ENCODE measurements around the gene EPHA10. TPM values are rescaled to one million over a fixed set of nuclear protein-coding genes. Genes with fewer than 3 reads are reported as not detected.

Gene EPHA10
- polyA plus RNA-seq, 2 of the 4 experiments (the other 2 are of a cell fraction) = 0.35 to 0.53 TPM

- Histone ChIP-seq H3K4me1 (peaks cover 32% of the 10 kb centered on the region; the same call in 2 of the 3 replicates), H3K4me3 (no peak overlapping the region), H3K4me2 (peak overlapping the region; percentile 83), H3K27ac (peak overlapping the region in 1 of 2 experiments; percentile 48; a peak in 1 of 6 replicates), H3K9me3 (no peaks in the 10 kb centered on the region)
- ATAC-seq (no peak), DNase-seq (ENCODE audit: low read depth in 1 of 2, low spot score in 1 of 2) (no peak), FAIRE-seq (no peak)
- POLR2A ChIA-PET = no interaction called here
- CTCF ChIA-PET = no interaction called here
- WGBS (ENCODE audit: missing lambda C conversion rate) = 46% methylated on average over 2 of the region's 2 CpGs
- TF ChIP-seq PHF8 (IDR thresholded peaks at IDR 0.05; ENCODE audit: borderline replicate concordance, low read depth) = no peak
These were observed 45.0 kb upstream of the EPHA10 start for GRCh38 chr1:37809942-37810341.

GRCh38 chr1:37808369-37809319 is 43.7 kb upstream of the EPHA10 start:
- DNase-seq (ENCODE audit: low read depth in 1 of 2, low spot score in 1 of 2) (peak; percentile 70 to 75), ATAC-seq (peak; percentile 89 to 90), FAIRE-seq (no peak)
- Histone ChIP-seq H3K9me3 (no peaks in the 10 kb centered on the region), H3K4me1 (peaks cover 32% of the 10 kb centered on the region; the same call in 2 of the 3 replicates), H3K4me2 (peak overlapping the region; percentile 83), H3K4me3 (peak overlapping the region; percentile 99), H3K27ac (peak overlapping the region; percentile 99 to 100)
- POLR2A ChIA-PET = interaction anchor here (0.7 to 1.8 kb wide), 5 partner anchors 9 to 119 kb away, joined by 3 to 14 read pairs (median 7); partner anchors contain the start of genes EPHA10 and MTF1
- TF ChIP-seq REST (IDR thresholded peaks at IDR 0.05) (no peak), POLR2A (IDR thresholded peaks at IDR 0.05; ENCODE audit: low read length) (peak; percentile 25; the same call in 1 of the 2 replicates), HDAC2 (IDR thresholded peaks at IDR 0.05) (no peak), NPAS2 (CRISPR knock-in tag; IDR thresholded peaks at IDR 0.05; ENCODE audit: borderline replicate concordance) (no peak), ZSCAN20 (CRISPR knock-in tag; IDR thresholded peaks at IDR 0.05) (no peak), PHF8 (IDR thresholded peaks at IDR 0.05; ENCODE audit: borderline replicate concordance, low read depth) (peak; percentile 19), HMGXB4 (CRISPR knock-in tag; IDR thresholded peaks at IDR 0.05; ENCODE audit: borderline replicate concordance) (no peak)
- CTCF ChIA-PET = interaction anchor here (0.6 to 1.1 kb wide), 6 partner anchors 8 to 1577 kb away, joined by 3 to 5 read pairs (median 3); partner anchors contain the start of gene MTF1
- 2% methylated on average over 11 of the region's 54 CpGs for WGBS (ENCODE audit: missing lambda C conversion rate)

GRCh38 chr1:37807555-37808368 is 42.8 kb upstream of the EPHA10 start, which contains the start of the genes C1orf122 and YRDC:
Gene C1orf122, plus strand, starts transcription at chr1:37807790. Its CDS starts 615 bp downstream, at chr1:37808405.
Gene YRDC, minus strand, starts transcription at chr1:37808208. Its CDS starts 28 bp downstream, at chr1:37808180.
- ChIA-PET POLR2A (interaction anchor here (0.7 to 1.8 kb wide), 6 partner anchors 10 to 119 kb away, joined by 3 to 14 read pairs (median 7); partner anchors contain the start of genes CDCA8, EPHA10 and MTF1), CTCF (interaction anchor here (0.6 to 1.1 kb wide), 3 partner anchors 9 to 1576 kb away, joined by 3 to 7 read pairs (median 5); no protein-coding TSS in a partner anchor)
- peak within 1 kb of the TSS; percentile 99 for H3K4me3 ChIP-seq
- peaks cover 32% of the 10 kb centered on the region; the same call in 2 of the 3 replicates for H3K4me1 ChIP-seq
- FAIRE-seq = no peak
- peak; percentile 91 to 93 for ATAC-seq
- peak; percentile 90 to 92 for DNase-seq (ENCODE audit: low read depth in 1 of 2, low spot score in 1 of 2)
- WGBS (ENCODE audit: missing lambda C conversion rate) = 2% methylated on average over 13 of the region's 95 CpGs
- H3K27ac ChIP-seq = peak within 1 kb of the TSS; percentile 99 to 100
- peak within 1 kb of the TSS; percentile 96 for H3K4me2 ChIP-seq
- TF ChIP-seq HOXA7 (CRISPR knock-in tag; IDR thresholded peaks at IDR 0.05) = no peak
- peak; percentile 12; the same call in 1 of the 2 replicates for TF ChIP-seq PHF8 (IDR thresholded peaks at IDR 0.05; ENCODE audit: borderline replicate concordance, low read depth)
- TF ChIP-seq HEYL (CRISPR knock-in tag; IDR thresholded peaks at IDR 0.05) = no peak
- TF ChIP-seq MYC (IDR thresholded peaks at IDR 0.05; ENCODE audit: borderline replicate concordance, low read length) = 0 out of 2 replicates have a peak, but pooled peaks have one; percentile 14
- TF ChIP-seq TFCP2L1 (CRISPR knock-in tag; IDR thresholded peaks at IDR 0.05) = no peak
- peak; percentile 87 for TF ChIP-seq BCL3 (IDR thresholded peaks at IDR 0.05)
- TF ChIP-seq GATA3 (IDR thresholded peaks at IDR 0.05; ENCODE audit: borderline replicate concordance) = no peak
- TF ChIP-seq MAZ (IDR thresholded peaks at IDR 0.05; ENCODE audit: borderline replicate concordance, low read depth, low read length) = no peak
- TF ChIP-seq JUN (IDR thresholded peaks at IDR 0.05) = peak; percentile 27 to 89; a peak in 3 of 5 replicates
- TF ChIP-seq BHLHE40 (IDR thresholded peaks at IDR 0.05; ENCODE audit: low read depth, low read length) = no peak
- TF ChIP-seq MAX (IDR thresholded peaks at IDR 0.05) = peak; percentile 81
- no peak for TF ChIP-seq RARB (CRISPR knock-in tag; IDR thresholded peaks at IDR 0.05)
- peak; percentile 69 for TF ChIP-seq POLR2A (IDR thresholded peaks at IDR 0.05; ENCODE audit: low read length)
- TF ChIP-seq FOSL2 (IDR thresholded peaks at IDR 0.05) = no peak
- TF ChIP-seq FOSL2 (CRISPR knock-in tag; IDR thresholded peaks at IDR 0.05) = no peak
- no peaks in the 10 kb centered on the region for H3K9me3 ChIP-seq
